GM10847 (cell line): ENCODE results near the gene COBL.

Experiments used
- POLR2A ChIP-seq: IDR thresholded peaks from 2 replicates; pipeline ENCODE4 v1.6.1; 2011; ENCODE audit not compliant: insufficient read length; ENCODE audit errors: extremely low read depth

The COBL gene

DNA sequence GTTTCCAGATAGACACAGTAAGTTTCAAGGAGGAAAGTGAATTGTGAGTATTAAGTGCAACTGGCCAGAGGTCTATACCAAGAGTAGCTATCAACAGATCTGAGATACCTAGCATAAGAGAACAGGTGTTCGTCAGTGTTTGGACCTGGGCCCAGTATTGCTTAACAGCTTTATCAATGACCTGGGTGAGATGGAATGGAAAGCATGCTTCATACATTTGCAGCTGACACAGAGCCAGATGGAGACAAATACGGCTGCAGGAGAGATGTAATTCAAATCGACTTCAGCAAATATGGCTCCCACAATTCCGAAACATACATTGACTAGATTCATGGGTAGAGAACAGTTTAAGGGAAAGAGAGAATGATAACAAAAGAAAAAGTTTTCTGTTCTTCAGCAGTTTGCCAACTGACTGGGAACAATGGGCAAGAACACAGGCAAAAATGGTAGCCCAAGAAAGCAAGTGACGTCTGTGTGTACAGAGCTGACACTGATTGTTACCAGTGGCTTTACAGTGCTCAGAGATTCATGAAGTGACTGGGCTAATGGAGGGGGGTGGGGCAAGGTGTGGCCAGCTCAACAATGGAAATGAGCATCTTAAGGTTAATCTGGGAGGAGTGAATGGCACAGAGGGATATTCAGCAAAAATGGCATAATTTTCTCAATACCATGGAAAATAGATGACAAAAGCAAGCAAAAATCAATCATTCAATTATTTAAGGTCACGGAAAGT, 28.0 kb upstream of the COBL start:
- TF ChIP-seq POLR2A, result no peak

DNA sequence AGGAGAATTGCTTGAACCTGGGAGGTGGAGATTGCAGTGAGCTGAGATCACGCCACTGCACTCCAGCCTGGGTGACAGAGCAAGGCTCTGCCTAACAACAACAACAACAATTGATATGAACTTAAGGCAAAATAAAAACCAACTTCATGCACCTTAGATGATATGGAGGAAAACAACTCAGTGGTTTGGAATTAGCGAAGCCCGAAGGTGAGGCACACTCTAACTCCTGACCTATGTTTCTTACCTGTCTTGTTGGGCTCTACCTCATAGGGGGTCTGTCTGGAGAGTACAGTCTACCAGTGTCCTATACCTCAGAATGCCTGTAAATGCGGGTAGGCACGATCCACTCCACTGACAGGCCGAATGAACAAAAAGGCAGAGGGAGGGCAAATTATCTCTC, 24.3 kb upstream of the COBL start:
- no peak for TF ChIP-seq POLR2A

DNA sequence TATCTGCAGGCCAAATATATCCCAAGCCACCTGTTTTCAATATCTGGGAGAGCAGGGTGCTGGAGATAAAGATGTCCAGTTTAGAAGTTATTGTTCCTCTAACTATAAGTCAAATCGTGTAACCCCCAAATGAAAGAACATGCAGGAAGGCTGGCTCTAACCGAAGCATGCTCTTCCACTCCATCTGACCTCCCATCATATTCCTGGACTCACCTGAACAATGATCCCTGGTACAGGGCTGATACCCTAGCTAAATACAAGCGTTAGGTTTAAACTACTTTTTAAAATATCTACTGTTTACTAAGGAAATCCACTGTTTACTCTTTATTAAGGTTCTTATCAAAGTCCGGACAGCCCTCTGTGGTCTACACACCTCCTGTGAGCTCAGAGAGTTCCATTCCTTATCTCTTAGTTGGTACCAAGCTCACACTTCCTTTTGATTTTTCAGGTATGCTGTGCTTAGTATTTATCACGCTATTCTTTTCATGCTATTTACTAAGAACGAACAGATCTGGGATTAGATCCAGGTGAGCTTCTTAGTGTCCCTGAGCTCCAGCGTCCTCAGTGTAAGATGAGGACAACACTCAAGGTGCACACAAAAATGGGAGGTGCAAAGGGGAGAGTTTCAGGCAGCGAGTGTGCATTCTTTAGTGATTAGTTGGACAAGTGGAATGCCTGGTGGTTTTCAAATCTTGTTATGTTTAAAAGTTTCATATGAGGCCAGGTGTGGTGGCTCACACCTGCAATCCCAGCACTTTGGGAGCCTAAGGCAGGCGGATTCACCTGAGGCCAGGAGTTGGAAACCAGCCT, 23.6 kb upstream of the COBL start:
- TF ChIP-seq POLR2A, result no peak

DNA sequence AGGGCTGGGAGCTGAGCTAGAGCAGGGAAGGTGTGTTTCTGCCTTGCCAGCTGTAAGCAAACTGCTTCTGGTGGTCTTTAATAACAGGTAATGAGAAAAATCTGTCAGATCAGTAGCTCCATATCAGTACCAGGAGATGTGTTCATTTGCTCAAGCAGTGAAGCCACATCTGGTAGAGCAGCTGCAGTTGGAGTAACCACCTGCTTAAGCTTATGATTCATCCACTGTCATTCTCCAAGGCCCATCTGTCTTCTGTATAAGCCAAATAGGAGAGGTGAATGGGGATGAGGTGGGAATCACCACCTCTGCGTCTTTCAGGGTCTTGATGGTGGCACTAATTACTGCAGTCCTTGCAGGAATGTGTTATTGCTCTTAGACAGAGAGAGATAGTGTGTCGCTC, 18.4 kb upstream of the COBL start:
- no peak for TF ChIP-seq POLR2A

DNA sequence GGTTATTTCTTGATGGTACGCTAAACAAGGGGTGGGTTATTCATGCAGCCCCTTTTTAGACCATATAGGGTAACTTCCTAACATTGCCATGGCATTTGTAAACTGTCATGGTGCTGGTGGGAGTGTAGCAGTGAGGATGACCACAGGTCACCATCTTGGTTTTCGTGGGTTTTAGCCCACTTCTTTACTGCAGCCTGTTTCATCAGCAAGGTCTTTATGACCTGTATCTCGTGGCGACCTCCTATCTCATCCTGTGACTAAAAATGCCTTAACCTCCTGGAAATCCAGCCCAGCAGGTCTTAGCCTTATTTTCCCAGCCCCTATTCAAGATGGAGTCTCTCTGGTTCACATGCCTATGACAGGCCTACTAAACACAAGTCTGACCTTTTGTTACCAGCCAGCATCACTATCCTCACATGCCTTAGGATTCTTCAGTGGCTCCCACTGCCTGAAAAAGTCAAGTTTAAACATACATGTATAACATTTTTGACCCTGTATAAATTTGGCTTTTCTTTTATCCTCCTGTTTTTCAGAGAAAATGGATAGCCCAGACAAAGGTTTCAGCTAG, 13.2 kb upstream of the COBL start:
- no peak for TF ChIP-seq POLR2A

DNA sequence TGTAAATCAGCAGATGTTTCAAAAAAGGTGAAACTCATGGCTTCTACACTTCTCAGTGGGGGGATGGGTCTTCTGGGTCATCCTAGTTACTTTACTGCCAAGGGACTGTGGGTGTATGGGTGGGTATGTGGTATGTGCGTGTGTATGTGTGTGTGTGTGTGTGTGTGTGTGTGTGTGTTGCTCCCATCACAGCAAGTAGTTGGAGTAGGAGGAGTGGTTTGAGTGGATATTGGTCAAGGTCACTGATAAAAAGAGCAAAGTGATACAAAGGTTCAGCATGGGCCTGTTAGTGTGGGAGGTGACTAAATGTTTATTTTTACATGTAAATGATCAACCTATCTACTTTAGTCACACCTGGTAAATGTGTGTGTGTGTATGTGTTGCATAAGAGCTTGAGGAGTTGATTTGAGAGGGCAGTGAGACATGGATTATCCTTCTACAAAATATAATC, 11.8 kb upstream of the COBL start:
- no peak for TF ChIP-seq POLR2A

DNA sequence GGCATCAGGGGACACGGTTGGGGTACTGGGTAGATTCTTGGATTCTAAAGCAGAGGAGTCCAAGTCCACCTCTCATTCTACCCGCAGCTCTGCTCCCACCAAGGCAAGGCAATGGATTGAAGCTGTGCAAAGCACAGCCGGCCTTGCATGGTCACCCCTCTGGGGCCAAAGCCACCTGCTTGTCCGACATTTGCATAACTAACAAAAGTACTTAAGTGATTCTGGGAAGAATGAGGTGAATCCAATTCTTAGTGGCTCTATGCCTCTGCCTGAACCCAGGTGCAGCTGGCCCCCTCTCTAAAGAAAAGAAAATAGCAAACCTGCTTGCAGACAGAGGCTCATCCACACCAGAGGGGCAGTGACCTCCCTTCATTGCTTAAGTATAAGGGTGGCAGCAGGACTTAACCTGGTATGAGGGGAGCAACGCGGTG, 10.7 kb upstream of the COBL start:
- TF ChIP-seq POLR2A, result no peak

DNA sequence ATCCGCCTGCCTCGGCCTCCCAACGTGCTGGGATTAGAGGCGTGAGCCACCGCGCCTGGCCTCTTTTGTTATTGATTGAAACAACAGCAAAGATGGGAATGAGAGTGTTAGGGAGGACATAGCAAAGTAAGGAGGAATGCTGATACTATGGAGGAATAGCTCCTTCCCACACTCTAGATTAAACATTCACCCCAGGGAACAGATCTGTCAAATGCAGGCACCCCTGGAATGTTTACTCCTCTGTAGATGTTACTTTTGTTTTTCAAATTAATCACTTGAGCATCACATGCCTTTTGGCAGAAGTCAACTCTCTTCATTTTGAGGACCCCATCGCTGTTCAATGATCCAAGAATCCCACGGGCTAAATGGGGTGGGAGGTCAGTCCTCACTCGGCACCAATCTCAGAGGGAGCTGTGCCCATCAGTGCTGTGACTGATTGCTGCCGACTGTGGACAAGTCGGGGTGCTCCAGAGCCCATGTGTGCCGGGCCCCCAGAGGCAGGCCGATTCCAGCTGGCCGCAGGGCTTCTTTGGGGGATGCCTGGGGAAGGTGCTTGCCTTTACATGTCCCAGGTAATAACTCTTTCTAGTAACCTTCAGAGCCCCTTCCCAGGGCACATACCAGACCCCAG, 10.2 kb upstream of the COBL start:
- TF ChIP-seq POLR2A, result no peak

DNA sequence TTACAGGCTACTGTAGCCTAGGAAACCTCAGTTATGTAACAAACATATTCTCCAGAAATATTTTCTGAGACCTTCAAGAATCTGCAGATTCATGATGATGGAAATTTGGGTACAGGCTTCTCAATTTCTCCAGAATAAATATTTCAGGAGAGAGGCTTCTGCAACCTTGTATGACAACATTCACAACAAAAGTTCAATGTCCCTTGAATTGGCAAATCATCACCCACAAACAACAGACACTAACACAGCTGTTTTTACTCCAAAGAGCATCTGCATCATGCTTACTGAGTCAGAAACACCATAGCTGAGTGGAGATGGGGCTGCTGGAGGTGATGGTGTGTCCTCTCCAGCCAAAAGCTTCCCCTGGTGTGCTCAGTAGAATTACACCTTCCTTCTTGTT, 9.3 kb upstream of the COBL start:
- no peak for TF ChIP-seq POLR2A

DNA sequence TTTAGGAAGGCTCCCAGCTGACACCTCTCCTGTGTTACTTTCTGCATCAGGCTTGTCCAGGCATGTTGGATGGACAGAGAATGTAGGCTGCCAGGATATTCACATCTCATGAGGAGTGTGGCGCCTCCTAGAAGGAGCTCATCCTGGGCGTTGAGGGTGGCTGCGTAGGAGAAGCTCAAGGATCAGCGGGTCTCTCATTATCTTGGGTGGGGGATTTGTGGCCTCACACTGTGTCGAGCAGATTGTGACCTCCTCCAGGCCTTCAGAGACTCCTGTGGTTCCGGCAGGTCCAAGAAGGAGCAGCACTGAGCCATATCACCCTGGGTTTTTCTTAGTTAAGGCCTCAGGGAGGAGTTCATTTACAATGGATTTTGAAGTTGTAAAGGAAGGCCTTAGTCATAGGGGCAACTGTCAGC, 8.7 kb upstream of the COBL start:
- no peak for TF ChIP-seq POLR2A

DNA sequence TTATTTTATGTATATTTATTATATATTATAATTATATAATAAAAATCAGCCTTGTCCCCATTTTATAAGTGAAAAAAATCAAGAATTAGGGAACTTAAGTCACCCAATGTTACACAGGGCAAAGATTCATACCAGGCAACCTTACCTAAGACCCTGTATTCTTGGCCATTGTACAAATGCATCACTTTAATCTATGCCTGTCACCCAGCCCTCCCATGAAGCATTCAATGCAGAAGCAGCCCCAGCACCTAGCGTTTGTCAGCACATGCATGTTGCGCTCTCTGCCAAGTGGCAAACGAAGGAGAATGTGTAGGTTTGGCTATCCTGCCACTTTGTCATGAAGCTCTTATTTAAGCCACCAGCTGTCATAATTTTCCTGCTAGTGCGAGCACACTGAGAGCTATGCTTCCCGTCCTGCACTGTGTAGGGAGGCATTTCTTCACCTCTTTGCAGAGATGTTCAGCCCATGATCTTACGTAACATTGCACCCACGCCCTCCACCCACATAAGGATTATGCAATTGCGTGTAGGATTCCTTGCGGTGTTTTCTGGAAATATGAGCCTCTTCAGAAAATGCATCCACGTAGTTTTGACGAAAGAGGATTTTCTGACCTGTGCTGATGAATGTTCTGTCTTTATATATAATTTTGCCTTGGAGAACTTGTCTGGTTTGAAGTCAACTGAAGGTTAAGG, 7.7 kb upstream of the COBL start:
- no peak for TF ChIP-seq POLR2A

DNA sequence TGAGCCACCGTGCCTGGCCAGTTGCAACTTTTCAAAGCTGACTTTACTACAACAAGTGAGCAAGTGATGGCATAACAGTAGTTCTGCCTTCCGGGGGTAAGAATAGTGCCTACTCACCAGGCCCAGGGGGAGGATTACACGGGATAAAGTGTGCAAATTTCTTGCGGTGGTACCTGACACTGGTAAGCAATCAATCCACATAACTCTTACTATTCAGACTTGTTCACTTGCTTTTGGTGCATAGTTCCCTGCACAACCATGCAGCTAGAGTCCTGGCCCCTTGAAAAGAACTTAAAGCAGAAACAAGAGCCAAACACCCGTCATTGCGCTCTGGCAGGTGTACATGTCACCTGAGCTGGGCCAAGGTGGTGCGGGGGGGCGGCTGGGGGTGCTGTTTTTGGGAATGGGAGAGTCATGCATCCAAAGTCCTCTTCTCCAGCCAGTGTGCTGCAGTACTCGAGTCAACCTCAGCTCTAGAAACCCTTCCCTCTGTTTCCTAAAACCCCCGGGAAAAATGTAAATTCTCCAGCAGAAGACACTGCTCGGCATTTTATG, 5.4 kb upstream of the COBL start:
- no peak for TF ChIP-seq POLR2A

DNA sequence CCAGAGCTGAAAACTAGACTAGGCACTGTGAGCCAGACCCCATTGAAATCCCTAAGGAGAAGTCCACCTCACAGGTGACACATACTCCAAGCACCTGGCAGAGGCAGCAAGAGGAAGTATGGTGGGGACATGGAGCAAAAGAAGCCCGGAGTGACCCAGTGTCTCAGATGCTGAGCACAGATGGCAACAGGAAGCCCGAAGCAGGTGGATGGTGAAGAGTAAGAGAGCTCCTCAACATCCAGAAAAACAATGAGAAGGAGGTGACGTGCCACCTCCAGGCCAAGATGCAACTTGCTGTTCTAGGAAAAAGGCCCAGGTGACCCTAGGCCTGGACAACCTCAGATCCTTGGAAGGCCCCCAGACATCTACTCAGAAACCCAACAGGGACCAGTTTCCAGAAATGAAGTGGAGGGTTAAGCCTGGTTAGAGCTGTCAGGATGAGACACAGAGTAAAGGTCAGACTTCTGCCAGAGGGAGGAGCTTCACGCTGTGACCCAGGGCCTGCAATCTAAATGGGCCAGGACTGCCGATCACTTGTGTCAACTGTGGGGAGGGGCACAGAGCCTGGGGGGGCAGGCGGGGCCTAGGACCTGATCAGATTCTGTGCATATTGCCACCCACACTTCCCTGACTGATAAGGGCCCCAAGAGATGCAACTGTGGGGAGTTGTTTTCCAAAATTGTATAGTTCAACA, 2.4 kb upstream of the COBL start:
- no peak for TF ChIP-seq POLR2A

DNA sequence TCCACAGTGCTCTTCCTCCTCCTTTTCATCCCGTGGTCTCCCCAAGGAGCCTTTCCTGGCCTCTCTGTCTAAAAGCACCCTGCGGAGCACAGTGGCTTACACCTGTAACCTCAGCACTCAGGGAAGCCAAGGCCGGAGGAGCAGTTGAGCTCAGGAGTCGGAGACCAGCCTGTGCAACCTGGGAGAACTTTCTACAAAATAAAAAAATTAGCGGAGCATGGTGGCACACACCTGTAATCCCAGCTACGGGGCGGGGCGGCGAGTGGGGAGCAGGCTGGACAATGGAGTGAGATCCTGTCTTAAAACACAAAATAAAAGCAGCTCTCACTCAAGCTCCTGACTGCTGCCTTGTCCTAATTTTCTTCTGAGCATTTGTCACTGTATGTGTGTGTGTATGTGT, 1.4 kb upstream of the COBL start:
- TF ChIP-seq POLR2A, result no peak
